ENCODE results near the gene C14orf132. TPM values are rescaled to one million over a fixed set of nuclear protein-coding genes. Genes with fewer than 3 reads are reported as not detected.

The C14orf132 gene
- total RNA-seq, 4 donors from 2014 or later: 2.4 to 9.5 (median 4.3) TPM

- TF ChIP-seq, protein P1, sequence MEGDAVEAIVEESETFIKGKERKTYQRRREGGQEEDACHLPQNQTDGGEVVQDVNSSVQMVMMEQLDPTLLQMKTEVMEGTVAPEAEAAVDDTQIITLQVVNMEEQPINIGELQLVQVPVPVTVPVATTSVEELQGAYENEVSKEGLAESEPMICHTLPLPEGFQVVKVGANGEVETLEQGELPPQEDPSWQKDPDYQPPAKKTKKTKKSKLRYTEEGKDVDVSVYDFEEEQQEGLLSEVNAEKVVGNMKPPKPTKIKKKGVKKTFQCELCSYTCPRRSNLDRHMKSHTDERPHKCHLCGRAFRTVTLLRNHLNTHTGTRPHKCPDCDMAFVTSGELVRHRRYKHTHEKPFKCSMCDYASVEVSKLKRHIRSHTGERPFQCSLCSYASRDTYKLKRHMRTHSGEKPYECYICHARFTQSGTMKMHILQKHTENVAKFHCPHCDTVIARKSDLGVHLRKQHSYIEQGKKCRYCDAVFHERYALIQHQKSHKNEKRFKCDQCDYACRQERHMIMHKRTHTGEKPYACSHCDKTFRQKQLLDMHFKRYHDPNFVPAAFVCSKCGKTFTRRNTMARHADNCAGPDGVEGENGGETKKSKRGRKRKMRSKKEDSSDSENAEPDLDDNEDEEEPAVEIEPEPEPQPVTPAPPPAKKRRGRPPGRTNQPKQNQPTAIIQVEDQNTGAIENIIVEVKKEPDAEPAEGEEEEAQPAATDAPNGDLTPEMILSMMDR (IDR thresholded peaks at IDR 0.05; ENCODE audit: low read depth): no peak
These were observed 13.5 kb downstream of the C14orf132 start for GRCh38 chr14:96052541-96053247.

- TF ChIP-seq, protein P1 (IDR thresholded peaks at IDR 0.05; ENCODE audit: low read depth): no peak
These were observed 14.1 kb downstream of the C14orf132 start for GRCh38 chr14:96053248-96053599.

GRCh38 chr14:96053600-96054381 is 14.6 kb downstream of the C14orf132 start:
- TF ChIP-seq, protein P1 (IDR thresholded peaks at IDR 0.05; ENCODE audit: low read depth): no peak

GRCh38 chr14:96054661-96055060 is 15.5 kb downstream of the C14orf132 start:
- TF ChIP-seq, protein P1 (IDR thresholded peaks at IDR 0.05; ENCODE audit: low read depth): no peak

GRCh38 chr14:96055065-96055752 is 16.0 kb downstream of the C14orf132 start:
- TF ChIP-seq, protein P1 (IDR thresholded peaks at IDR 0.05; ENCODE audit: low read depth): no peak

DNA sequence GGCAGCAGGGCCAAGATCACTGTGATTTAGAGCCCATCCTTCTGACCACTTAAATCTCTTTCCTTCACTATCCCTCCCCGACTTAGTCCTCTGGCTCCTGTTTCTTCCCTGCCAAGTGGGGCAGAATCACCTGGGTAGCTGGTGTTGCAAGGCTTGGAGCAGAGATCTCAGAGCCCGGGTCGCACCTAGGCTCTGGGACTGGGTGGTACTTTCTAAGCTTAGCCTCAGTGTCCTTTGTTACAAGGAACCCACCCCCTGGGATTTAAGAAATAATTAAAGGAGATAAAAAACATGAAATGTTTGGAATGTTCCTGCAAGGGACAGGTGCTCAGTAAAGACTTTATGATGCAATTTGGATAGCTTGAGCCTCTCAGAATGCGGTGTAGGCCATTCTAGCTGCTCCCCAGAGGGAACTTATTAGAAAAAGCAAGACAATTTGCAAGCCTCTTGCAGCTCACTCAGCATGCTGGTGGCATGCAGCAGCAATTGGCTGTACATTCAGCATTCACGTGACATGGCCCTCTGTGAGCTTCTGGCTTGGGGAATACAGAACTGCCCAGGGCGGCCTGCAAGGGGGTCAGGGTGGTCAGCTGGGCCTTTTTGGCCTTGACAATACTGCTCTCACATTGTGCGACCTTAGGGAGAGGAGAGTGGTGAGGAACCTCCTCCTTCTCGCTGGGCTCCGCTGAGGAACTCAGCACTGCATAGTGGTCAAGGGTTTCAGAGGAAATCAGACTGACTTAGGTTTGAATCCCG is 16.8 kb downstream of the C14orf132 start:
- TF ChIP-seq, protein P1 (IDR thresholded peaks at IDR 0.05; ENCODE audit: low read depth): no peak

All from subcutaneous adipose tissue (tissue), 4 donors.